ENCODE measurements around the gene VDR.

GRCh38 chr12:47878918-47879481, 25.8 kb downstream of the VDR start:
- TF ChIP-seq EZH2 (IDR thresholded peaks at IDR 0.05; ENCODE audit: insufficient read depth, poor library complexity, severe bottlenecking) (no peak), EZH2phosphoT487 (IDR thresholded peaks at IDR 0.05; ENCODE audit: insufficient read depth, low read depth) (no peak)

All from GM23248 (cell line).